ENCODE results near the gene SF3B2.
A peak's percentile ranks its signal among the peaks of the same experiment; 100 is the strongest.
"Not testable (repeated sequence)": the region's sequence is repeated elsewhere in the genome, so short reads cannot be mapped to it uniquely, and the experiment has no call there.

SF3B2 gene

GRCh38 chr11:66015936-66016792, 36.0 kb upstream of the SF3B2 start:
- no peak for DNase-seq (ENCODE audit: low read depth in 3 of 3, low spot score in 1 of 3)

GRCh38 chr11:66016793-66017177, 35.4 kb upstream of the SF3B2 start:
- DNase-seq (ENCODE audit: low read depth in 3 of 3, low spot score in 1 of 3): no peak

GRCh38 chr11:66017321-66017720, 34.8 kb upstream of the SF3B2 start:
- DNase-seq (ENCODE audit: low read depth in 3 of 3, low spot score in 1 of 3): no peak

GRCh38 chr11:66020212-66020611, 32.0 kb upstream of the SF3B2 start:
- DNase-seq (ENCODE audit: low read depth in 3 of 3, low spot score in 1 of 3): no peak

GRCh38 chr11:66020618-66021357, 31.4 kb upstream of the SF3B2 start:
- DNase-seq (ENCODE audit: low read depth in 3 of 3, low spot score in 1 of 3): no peak

- DNase-seq (ENCODE audit: low read depth in 3 of 3, low spot score in 1 of 3): peak; percentile 25 to 85 (median 50)
Measured at GRCh38 chr11:66022401-66023185, 29.6 kb upstream of the SF3B2 start.

GRCh38 chr11:66023186-66023440, 29.1 kb upstream of the SF3B2 start:
- not testable (repeated sequence) for DNase-seq (ENCODE audit: low read depth in 3 of 3, low spot score in 1 of 3)

- no peak for DNase-seq (ENCODE audit: low read depth in 3 of 3, low spot score in 1 of 3)
Measured at GRCh38 chr11:66026017-66026529, 26.1 kb upstream of the SF3B2 start, which contains the start of gene CATSPER1. TSS of gene CATSPER1 (minus strand) at chr11:66026479. CDS start at chr11:66026379, 100 bp downstream.

GRCh38 chr11:66032957-66033735, 19.0 kb upstream of the SF3B2 start:
- no peak for DNase-seq (ENCODE audit: low read depth in 3 of 3, low spot score in 1 of 3)

GRCh38 chr11:66035653-66036333, 16.4 kb upstream of the SF3B2 start:
- DNase-seq (ENCODE audit: low read depth in 3 of 3, low spot score in 1 of 3): no peak

- no peak for DNase-seq (ENCODE audit: low read depth in 3 of 3, low spot score in 1 of 3)
Measured at GRCh38 chr11:66036334-66036710, 15.8 kb upstream of the SF3B2 start.

GRCh38 chr11:66037327-66037726, 14.8 kb upstream of the SF3B2 start:
- DNase-seq (ENCODE audit: low read depth in 3 of 3, low spot score in 1 of 3): no peak

- DNase-seq (ENCODE audit: low read depth in 3 of 3, low spot score in 1 of 3): no peak
Measured at GRCh38 chr11:66039765-66040164, 12.4 kb upstream of the SF3B2 start.

GRCh38 chr11:66042227-66042995, 9.8 kb upstream of the SF3B2 start:
- no peak for DNase-seq (ENCODE audit: low read depth in 3 of 3, low spot score in 1 of 3)

GRCh38 chr11:66042996-66043906, 8.9 kb upstream of the SF3B2 start:
- DNase-seq (ENCODE audit: low read depth in 3 of 3, low spot score in 1 of 3): no peak

- no peak for DNase-seq (ENCODE audit: low read depth in 3 of 3, low spot score in 1 of 3)
Measured at GRCh38 chr11:66044757-66045156, 7.4 kb upstream of the SF3B2 start.

GRCh38 chr11:66045177-66045639, 7.0 kb upstream of the SF3B2 start:
- DNase-seq (ENCODE audit: low read depth in 3 of 3, low spot score in 1 of 3): peak; percentile 65 to 77 (median 69)

GRCh38 chr11:66046901-66047300, 5.3 kb upstream of the SF3B2 start:
- DNase-seq (ENCODE audit: low read depth in 3 of 3, low spot score in 1 of 3): no peak
